Measurements from ENCODE around the gene NRP1.

The NRP1 gene

GRCh38 chr10:33139181-33139646 lies 195.3 kb downstream of the NRP1 start:
- no peak for TF ChIP-seq REST (IDR thresholded peaks at IDR 0.05; ENCODE audit: low read depth)
- no peak for TF ChIP-seq TEAD4 (IDR thresholded peaks at IDR 0.05)
- TF ChIP-seq EP300 (IDR thresholded peaks at IDR 0.05; ENCODE audit: borderline replicate concordance): no peak
- no peak for TF ChIP-seq CEBPB (IDR thresholded peaks at IDR 0.05)
- TF ChIP-seq RAD21 (IDR thresholded peaks at IDR 0.05; ENCODE audit: low read depth): no peak
- no peak for TF ChIP-seq TCF12 (IDR thresholded peaks at IDR 0.05; ENCODE audit: low read depth)
- no peak for TF ChIP-seq USF1 (IDR thresholded peaks at IDR 0.05)
- no peak for TF ChIP-seq YY1 (IDR thresholded peaks at IDR 0.05; ENCODE audit: low read depth)
- no peak for TF ChIP-seq FOXM1 (IDR thresholded peaks at IDR 0.05; ENCODE audit: borderline replicate concordance, low read depth)
- TF ChIP-seq MAX (IDR thresholded peaks at IDR 0.05): no peak
- TF ChIP-seq EGR1 (IDR thresholded peaks at IDR 0.05): no peak

GRCh38 chr10:33137356-33138005 lies 197.0 kb downstream of the NRP1 start:
- TF ChIP-seq YY1 (IDR thresholded peaks at IDR 0.05; ENCODE audit: low read depth) (no peak), REST (IDR thresholded peaks at IDR 0.05; ENCODE audit: low read depth) (no peak), FOXM1 (IDR thresholded peaks at IDR 0.05; ENCODE audit: borderline replicate concordance, low read depth) (no peak), TCF12 (IDR thresholded peaks at IDR 0.05; ENCODE audit: low read depth) (no peak), RAD21 (IDR thresholded peaks at IDR 0.05; ENCODE audit: low read depth) (no peak), TEAD4 (IDR thresholded peaks at IDR 0.05) (no peak), EGR1 (IDR thresholded peaks at IDR 0.05) (no peak), CREB1 (IDR thresholded peaks at IDR 0.05; ENCODE audit: low read depth) (no peak), ZBTB7A (IDR thresholded peaks at IDR 0.05; ENCODE audit: low read depth) (no peak), CEBPB (IDR thresholded peaks at IDR 0.05) (no peak), NFIC (IDR thresholded peaks at IDR 0.05) (no peak), TAF1 (IDR thresholded peaks at IDR 0.05; ENCODE audit: low read depth) (no peak), USF1 (IDR thresholded peaks at IDR 0.05) (no peak), MAX (IDR thresholded peaks at IDR 0.05) (no peak), EP300 (IDR thresholded peaks at IDR 0.05; ENCODE audit: borderline replicate concordance) (no peak)

GRCh38 chr10:33136781-33137180 lies 197.7 kb downstream of the NRP1 start:
- no peak for TF ChIP-seq REST (IDR thresholded peaks at IDR 0.05; ENCODE audit: low read depth)
- no peak for TF ChIP-seq RAD21 (IDR thresholded peaks at IDR 0.05; ENCODE audit: low read depth)
- no peak for TF ChIP-seq TCF12 (IDR thresholded peaks at IDR 0.05; ENCODE audit: low read depth)
- TF ChIP-seq NFIC (IDR thresholded peaks at IDR 0.05): no peak
- TF ChIP-seq YY1 (IDR thresholded peaks at IDR 0.05; ENCODE audit: low read depth): no peak
- no peak for TF ChIP-seq FOXM1 (IDR thresholded peaks at IDR 0.05; ENCODE audit: borderline replicate concordance, low read depth)
- no peak for TF ChIP-seq EP300 (IDR thresholded peaks at IDR 0.05; ENCODE audit: borderline replicate concordance)
- TF ChIP-seq TEAD4 (IDR thresholded peaks at IDR 0.05): no peak
- TF ChIP-seq CREB1 (IDR thresholded peaks at IDR 0.05; ENCODE audit: low read depth): no peak
- TF ChIP-seq USF1 (IDR thresholded peaks at IDR 0.05): no peak
- no peak for TF ChIP-seq EGR1 (IDR thresholded peaks at IDR 0.05)
- TF ChIP-seq TAF1 (IDR thresholded peaks at IDR 0.05; ENCODE audit: low read depth): no peak

- TF ChIP-seq TAF1 (IDR thresholded peaks at IDR 0.05; ENCODE audit: low read depth): no peak
- no peak for TF ChIP-seq FOXM1 (IDR thresholded peaks at IDR 0.05; ENCODE audit: borderline replicate concordance, low read depth)
- no peak for TF ChIP-seq ZBTB7A (IDR thresholded peaks at IDR 0.05; ENCODE audit: low read depth)
- no peak for TF ChIP-seq TCF12 (IDR thresholded peaks at IDR 0.05; ENCODE audit: low read depth)
- no peak for TF ChIP-seq CEBPB (IDR thresholded peaks at IDR 0.05)
- TF ChIP-seq CREB1 (IDR thresholded peaks at IDR 0.05; ENCODE audit: low read depth): no peak
- TF ChIP-seq YY1 (IDR thresholded peaks at IDR 0.05; ENCODE audit: low read depth): no peak
- TF ChIP-seq USF1 (IDR thresholded peaks at IDR 0.05): no peak
- TF ChIP-seq REST (IDR thresholded peaks at IDR 0.05; ENCODE audit: low read depth): no peak
- no peak for TF ChIP-seq TEAD4 (IDR thresholded peaks at IDR 0.05)
- no peak for TF ChIP-seq MAX (IDR thresholded peaks at IDR 0.05)
- no peak for TF ChIP-seq EGR1 (IDR thresholded peaks at IDR 0.05)
Measured at GRCh38 chr10:33136271-33136670, 198.2 kb downstream of the NRP1 start.
